ENCODE measurements around the gene EBNA1BP2.

- no peak for TF ChIP-seq POLR2A (IDR thresholded peaks at IDR 0.05)
- TF ChIP-seq, protein P1, sequence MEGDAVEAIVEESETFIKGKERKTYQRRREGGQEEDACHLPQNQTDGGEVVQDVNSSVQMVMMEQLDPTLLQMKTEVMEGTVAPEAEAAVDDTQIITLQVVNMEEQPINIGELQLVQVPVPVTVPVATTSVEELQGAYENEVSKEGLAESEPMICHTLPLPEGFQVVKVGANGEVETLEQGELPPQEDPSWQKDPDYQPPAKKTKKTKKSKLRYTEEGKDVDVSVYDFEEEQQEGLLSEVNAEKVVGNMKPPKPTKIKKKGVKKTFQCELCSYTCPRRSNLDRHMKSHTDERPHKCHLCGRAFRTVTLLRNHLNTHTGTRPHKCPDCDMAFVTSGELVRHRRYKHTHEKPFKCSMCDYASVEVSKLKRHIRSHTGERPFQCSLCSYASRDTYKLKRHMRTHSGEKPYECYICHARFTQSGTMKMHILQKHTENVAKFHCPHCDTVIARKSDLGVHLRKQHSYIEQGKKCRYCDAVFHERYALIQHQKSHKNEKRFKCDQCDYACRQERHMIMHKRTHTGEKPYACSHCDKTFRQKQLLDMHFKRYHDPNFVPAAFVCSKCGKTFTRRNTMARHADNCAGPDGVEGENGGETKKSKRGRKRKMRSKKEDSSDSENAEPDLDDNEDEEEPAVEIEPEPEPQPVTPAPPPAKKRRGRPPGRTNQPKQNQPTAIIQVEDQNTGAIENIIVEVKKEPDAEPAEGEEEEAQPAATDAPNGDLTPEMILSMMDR (IDR thresholded peaks at IDR 0.05): no peak
Measured at GRCh38 chr1:43123031-43123430, 49.1 kb downstream of the EBNA1BP2 start.

All from testis (tissue), 2 donors.